Middle frontal gyrus (tissue), 1 donor: Measurements from ENCODE around the gene HPS5.
A peak's percentile ranks its signal among the peaks of the same experiment; 100 is the strongest.
"Not testable (repeated sequence)": the region's sequence is repeated elsewhere in the genome, so short reads cannot be mapped to it uniquely, and the experiment has no call there.

Source experiments
- DNase-seq: peaks from one replicate; pipeline ENCODE4 v3.0.0-alpha.2; 2015; ENCODE audit warnings: low spot score; ENCODE audit errors: extremely low spot score

Gene HPS5

DNA sequence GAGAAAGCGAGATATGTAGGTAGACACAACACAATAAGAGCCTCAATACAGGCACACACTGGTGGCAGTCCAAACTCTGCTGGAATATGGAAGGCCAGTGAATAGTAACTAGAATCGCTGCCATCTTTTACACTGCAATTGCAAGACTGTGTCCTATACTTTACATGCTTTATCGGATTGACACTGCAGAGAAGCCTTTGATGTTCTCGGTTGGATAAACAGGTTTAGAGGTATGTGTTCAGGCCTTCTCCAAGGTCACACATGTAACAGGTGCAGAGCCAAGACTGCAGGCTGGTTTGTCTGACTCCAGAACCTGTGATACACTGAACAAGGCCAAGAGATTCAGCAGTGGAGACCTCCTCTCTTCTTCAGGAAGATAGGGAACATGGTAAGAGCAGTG, 50.7 kb downstream of the HPS5 start:
- no peak for DNase-seq

GRCh38 chr11:18270102-18270501, 51.8 kb downstream of the HPS5 start:
- DNase-seq: no peak

- not testable (repeated sequence) for DNase-seq
Observed at GRCh38 chr11:18269252-18269651, 52.7 kb downstream of the HPS5 start.

- DNase-seq: not testable (repeated sequence)
Observed at GRCh38 chr11:18267335-18268133, 54.4 kb downstream of the HPS5 start.

- DNase-seq: no peak
Observed at GRCh38 chr11:18265949-18266348, 56.0 kb downstream of the HPS5 start, which contains the start of gene SAA1. SAA1 (plus strand) TSS chr11:18266264; CDS start chr11:18266888, 624 bp downstream.

DNA sequence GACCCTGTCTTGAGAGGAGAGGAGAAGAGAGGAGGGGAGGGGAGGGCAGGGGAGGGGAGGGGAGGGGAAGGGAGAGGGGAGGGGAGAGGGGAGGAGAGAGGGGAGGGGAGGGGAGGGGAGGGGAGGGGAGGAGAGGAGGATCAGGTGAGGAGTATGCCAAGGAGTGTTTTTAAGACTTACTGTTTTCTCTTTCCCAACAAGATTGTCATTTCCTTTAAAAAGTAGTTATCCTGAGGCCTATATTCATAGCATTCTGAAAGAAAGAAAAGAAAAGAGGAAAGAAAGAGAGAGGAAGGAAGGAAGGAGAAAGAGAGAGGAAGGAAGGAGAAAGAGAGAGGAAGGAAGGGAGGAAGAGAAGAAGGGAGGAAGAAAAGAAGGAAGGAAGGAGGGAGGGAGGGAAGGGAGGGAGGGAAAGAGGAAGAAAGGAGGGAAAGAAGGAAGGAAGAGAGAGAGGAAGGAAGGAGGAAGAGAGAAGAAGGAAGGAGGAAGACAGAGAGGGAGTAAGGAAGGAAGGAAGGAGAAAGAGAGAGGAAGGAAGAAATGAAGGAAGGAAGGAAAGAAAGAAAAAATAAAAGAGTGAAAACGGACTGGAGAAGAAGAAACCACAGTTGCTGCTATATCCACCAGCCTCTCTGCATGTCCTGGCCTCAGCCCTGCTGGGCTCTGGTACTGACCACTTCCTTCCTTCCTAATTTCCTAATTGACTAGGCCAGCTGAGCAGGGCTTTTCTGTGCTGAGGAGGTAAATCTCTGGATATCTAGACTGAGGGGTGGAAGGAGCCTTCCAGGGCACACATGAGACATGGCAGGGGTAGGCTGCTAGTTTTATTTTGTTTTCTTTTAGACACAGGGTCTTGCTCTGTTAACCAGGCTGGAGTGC, 57.0 kb downstream of the HPS5 start:
- DNase-seq: no peak

DNA sequence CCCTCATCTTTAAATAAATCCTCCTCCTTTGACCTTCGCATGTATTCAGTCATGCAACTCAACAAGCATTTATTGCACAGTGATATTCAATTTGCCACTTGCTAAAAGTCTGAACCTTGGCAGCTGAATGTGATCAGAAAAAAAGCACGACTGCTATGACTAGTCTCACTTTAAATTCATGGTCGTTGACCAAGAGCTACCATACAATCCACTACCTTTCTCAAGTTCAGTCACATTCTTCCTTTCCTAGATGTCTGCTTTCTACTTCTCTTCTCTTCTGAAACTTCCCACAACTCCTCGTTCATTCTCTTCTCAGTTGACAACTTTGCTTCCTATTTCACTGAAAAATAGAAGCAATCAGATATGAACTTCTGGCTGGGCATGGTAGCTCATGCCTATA, 57.9 kb downstream of the HPS5 start:
- no peak for DNase-seq

GRCh38 chr11:18262681-18263350, 59.1 kb downstream of the HPS5 start:
- DNase-seq: not testable (repeated sequence)

DNA sequence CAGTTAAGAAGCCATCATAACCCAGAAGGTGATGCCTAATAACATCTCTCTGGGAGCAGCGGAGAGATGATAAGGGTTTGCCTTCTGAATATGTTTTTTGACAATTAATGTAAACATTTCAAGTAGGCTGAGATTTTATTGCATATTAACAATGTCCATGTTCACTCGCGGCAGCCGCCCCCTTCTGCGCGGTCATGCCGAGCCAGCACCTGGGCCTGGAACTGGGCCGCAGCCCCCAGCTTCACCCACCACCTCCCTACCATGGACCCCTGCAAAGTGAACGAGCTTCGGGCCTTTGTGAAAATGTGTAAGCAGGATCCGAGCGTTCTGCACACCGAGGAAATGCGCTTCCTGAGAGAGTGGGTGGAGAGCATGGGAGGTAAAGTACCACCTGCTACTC, 60.2 kb downstream of the HPS5 start:
- no peak for DNase-seq

DNA sequence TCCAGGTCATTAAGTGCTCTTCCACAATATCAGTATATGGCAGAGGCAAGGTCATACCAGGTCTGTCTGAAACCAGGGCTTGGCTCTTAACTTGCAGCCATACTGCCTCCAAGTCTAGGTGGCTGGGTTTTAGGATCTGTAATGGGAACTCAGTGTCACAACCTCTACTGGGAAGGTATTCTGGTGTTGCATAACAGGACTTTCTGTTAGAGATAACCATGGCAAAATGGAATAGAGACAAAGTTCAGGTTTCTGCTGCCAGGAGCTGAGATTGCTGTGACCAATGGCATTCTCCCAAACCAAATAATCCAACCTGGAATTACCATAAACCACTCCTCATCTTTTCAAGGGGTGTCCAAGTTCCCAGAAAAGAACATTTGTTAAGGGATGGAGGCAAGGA, 62.7 kb downstream of the HPS5 start:
- DNase-seq: no peak

DNA sequence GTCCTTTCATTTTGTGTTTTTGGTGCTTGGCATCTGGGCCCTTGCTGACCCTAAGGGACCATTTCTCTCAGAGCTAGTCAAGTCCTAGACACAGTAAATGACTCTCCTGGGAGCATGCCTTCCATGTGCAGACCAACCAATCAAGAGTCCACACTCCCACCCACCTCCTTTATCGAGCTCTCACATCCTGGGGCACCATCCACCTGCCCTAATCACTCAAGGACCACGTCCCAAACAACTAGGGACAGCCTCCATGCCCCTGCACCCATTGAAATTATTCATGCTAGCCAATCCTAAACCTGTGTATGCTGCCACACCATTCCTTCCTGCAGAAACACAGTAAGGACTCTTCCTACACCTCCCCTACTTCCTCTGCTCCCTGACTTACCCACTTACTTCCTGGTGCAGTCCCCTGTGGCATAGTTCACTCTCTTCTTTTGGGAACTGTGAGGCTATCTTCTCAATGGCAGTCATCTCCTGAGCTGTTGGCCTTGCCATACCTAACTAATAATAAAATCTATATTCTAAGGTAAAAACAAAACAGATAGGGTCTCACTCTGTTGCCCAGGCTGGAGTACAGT, 67.1 kb downstream of the HPS5 start:
- DNase-seq: no peak

- no peak for DNase-seq
Observed at GRCh38 chr11:18253778-18254338, 68.1 kb downstream of the HPS5 start.

GRCh38 chr11:18253233-18253632, 68.7 kb downstream of the HPS5 start:
- no peak for DNase-seq

GRCh38 chr11:18248561-18248960, 73.4 kb downstream of the HPS5 start, which contains the start of gene SAA2:
SAA2 (minus strand) TSS chr11:18248668; CDS start chr11:18248011, 657 bp downstream.
- no peak for DNase-seq

DNA sequence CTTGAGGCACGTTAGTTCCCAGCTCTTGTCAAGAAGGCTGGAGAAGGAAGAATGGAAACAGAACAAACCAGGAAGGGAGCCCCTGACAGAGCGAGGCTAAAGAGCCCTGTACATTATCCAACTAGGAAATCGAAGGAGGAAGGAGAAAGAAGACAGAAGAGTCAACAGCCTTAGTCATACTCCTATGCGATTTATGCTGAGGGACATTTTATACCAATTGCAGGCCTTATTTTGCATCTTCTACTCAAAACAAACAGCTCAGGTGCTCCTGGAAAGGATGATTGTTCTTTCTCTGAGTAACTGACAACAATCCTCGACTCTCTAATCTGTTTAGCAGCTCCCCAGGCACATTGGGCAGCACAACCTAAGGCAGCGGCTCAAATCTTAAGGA, 74.8 kb downstream of the HPS5 start:
- not testable (repeated sequence) for DNase-seq

GRCh38 chr11:18246379-18247190, 75.4 kb downstream of the HPS5 start:
- not testable (repeated sequence) for DNase-seq

DNA sequence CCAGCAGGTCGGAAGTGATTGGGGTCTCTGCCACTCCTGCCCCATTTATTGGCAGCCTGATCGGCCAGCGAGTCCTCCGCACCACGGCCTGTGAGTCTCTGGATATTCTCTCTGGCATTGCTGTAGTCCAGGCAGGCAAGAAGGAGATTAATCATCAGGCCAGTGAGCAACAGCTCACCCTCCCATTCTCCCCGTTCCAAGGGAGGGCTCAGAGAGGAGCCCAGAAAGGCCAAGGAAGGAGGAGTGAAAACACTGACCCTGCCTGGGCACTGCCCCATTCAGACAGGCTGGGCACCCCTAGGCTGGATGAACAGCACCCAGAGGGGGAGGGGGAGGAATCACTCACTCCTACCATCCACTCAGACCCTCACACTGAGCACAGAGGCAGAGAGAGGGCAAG, 76.5 kb downstream of the HPS5 start:
- DNase-seq: no peak

DNA sequence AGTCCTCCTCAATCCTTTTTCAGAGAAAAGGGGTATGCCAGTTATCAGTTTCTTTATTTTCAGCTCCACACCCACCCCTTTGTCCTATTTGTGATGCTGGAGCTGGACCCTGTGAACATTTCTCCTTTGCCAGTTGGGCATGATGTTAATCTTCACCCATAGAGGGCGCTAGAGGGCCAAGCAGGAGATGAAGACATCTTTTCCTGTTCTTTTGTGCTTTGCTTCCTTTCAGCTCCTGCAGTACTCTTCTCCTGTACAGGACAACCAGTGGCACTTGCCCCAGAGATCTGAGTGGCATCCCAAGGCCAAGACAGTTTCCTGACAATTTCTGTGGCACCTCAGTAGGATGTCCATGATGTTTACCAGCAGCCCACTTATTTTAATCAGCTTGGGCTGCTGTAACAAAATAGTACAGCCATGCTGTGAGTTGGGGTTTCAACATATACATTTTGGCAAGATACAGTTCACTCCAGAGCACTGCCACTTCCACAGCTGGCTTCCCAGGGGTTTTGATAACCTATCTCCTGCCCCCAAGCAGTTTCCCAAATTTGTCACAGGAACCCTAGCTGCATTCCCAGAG, 78.1 kb downstream of the HPS5 start:
- DNase-seq: peak; percentile 15

- DNase-seq: no peak
Observed at GRCh38 chr11:18239655-18240054, 82.3 kb downstream of the HPS5 start.
